GM12892 (cell line): ENCODE data around the gene CPXM2.

Experiments used
- DNase-seq: peaks from one replicate; pipeline ENCODE4 v3.0.0; 2011; ENCODE audit not compliant: insufficient read length
- FAIRE-seq: peaks from 2 replicates; lab custom pipeline; 2011; peaks lifted over from hg19 to GRCh38; lab: Jason Lieb, UNC
- POLR2A ChIP-seq: IDR thresholded peaks from 2 replicates; pipeline ENCODE4 v1.6.1; 2011; ENCODE audit warnings: low read depth, low read length, control low read depth
- POLR2AphosphoS5 ChIP-seq: IDR thresholded peaks from 2 replicates; pipeline ENCODE4 v1.6.1; 2011; ENCODE audit warnings: low read depth, low read length, control low read depth
- TAF1 ChIP-seq: IDR thresholded peaks from 2 replicates; pipeline ENCODE4 v1.6.1; 2011; ENCODE audit warnings: low read depth, mild to moderate bottlenecking, control low read depth, low read length, borderline replicate concordance

The CPXM2 gene

GRCh38 chr10:123772645-123773508, 118.7 kb downstream of the CPXM2 start:
- TF ChIP-seq POLR2AphosphoS5, result no peak
- no peak for TF ChIP-seq POLR2A
- TF ChIP-seq TAF1, result no peak
- FAIRE-seq (peak; percentile 80), DNase-seq (no peak)

DNA sequence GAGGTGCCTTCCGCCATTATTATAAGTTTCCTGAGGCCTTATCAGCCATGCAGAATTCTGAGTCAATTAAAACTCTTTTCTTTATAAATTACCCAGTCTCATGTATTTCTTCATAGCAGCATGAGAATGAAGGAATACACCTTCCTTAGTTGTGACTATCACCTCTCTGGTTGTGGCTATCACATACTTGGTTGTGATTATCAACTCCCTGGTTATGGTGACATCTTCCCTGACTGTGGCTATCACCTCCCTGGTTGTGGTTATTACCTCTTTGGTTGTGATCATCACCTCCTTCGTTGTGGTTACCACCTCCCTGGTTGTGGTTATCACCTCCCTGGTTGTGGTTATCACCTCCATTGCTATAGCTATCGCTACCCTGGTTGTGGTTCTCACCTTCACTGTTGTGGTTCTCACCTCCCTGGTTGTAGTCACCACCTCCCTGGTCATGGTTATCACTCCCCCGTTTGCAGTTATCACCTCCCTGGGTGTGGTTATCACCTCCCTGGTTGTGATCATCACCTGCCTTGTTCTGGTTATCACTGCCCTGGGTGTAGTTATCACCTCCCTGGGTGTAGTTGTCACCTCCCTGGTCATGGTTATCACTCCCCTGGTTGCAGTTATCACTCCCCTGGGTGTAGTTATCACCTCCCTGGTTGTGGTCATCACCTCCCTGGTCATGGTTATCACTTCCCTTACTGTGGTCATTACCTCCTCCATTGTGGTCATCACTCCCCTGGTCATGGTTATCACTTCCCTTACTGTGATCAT, 119.5 kb downstream of the CPXM2 start:
- DNase-seq (no peak), FAIRE-seq (peak; percentile 54)
- no peak for TF ChIP-seq POLR2AphosphoS5
- TF ChIP-seq POLR2A, result no peak
- TF ChIP-seq TAF1, result no peak

DNA sequence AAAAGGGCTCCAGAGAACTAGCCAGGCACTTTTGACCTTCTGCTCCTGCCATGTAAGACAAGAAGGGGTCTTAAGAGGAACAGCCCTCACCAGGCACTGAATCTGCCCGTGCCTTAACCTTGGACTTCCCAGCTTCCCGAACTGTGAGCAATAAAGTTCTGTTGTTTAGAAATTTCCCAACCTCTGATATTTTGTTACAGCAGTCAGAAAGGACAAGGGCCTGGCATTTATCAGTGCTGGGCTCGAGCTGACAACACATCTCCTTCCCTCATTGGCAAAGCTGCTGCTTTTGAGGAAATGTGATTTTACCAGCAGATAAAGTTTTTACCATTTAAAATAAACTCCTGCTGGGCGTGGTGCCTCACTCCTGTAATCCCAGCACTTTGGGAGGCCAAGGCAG, 122.0 kb downstream of the CPXM2 start:
- TF ChIP-seq POLR2AphosphoS5 (no peak), TAF1 (no peak), POLR2A (no peak)
- FAIRE-seq, result no peak
- DNase-seq, result no peak

DNA sequence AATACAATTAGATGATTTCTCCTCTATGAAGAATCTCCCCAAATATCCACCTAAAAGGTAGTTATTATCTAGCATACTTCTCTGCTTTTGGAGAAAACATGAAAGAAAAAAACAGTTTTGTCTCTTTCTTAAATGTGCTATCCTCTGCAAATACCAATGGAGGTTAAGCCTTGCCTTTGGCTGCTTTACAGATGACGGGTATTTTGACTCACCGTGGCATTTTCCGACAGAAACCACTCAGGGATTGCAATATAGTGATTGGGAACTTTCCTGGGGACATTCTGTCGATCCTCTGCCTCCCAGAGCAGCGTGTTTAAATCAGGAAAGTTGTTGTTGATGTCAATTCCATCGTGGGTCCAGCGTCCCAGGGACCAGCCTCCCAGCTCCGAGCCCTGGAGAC, 124.8 kb downstream of the CPXM2 start:
- no peak for DNase-seq
- FAIRE-seq, result no peak
- TF ChIP-seq POLR2AphosphoS5 (no peak), TAF1 (no peak), POLR2A (no peak)

DNA sequence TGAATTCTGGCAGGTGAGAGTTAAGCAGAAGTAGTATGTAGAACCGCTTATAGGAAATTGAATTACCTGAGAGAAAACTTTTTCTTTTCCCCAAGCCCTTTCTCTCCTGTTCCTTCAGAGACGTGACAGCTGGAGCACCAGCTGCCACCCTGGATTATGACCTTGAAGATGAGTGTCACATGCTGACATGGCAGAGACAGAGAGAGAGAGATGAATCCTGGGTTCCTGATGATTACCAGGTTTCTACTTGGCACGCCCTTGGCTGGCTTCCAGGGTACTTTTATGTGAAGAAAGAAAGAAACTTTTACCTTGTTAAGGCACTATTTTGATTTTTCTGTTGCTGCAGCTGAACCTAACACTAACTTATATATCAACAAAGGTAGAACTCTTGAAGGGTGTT, 125.6 kb downstream of the CPXM2 start:
- DNase-seq (no peak), FAIRE-seq (no peak)
- TF ChIP-seq TAF1, result no peak
- TF ChIP-seq POLR2AphosphoS5, result no peak
- TF ChIP-seq POLR2A, result no peak

GRCh38 chr10:123761666-123762230, 129.9 kb downstream of the CPXM2 start:
- no peak for DNase-seq
- TF ChIP-seq POLR2A (no peak), TAF1 (no peak), POLR2AphosphoS5 (no peak)
- FAIRE-seq, result no peak

DNA sequence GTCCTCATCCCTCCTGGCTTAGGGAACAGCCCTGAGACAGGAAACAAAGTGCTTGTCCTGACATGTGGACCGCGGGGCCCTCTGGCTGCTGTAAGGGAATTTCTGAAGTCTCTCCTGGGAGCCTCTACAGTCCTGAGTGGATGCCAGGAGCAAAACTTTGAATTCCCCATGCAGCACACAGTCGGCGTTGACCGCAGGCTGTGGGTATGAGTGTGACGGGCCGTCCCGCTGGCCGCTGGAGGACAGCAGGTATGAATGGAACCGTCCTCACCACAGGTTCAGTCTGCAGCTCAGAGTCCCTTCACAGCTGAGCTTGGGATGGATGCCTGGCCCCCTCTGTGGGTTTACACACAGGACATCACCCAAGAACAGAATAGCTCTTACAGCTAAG, 130.6 kb downstream of the CPXM2 start:
- no peak for TF ChIP-seq POLR2A
- TF ChIP-seq TAF1, result no peak
- no peak for TF ChIP-seq POLR2AphosphoS5
- DNase-seq (no peak), FAIRE-seq (no peak)

DNA sequence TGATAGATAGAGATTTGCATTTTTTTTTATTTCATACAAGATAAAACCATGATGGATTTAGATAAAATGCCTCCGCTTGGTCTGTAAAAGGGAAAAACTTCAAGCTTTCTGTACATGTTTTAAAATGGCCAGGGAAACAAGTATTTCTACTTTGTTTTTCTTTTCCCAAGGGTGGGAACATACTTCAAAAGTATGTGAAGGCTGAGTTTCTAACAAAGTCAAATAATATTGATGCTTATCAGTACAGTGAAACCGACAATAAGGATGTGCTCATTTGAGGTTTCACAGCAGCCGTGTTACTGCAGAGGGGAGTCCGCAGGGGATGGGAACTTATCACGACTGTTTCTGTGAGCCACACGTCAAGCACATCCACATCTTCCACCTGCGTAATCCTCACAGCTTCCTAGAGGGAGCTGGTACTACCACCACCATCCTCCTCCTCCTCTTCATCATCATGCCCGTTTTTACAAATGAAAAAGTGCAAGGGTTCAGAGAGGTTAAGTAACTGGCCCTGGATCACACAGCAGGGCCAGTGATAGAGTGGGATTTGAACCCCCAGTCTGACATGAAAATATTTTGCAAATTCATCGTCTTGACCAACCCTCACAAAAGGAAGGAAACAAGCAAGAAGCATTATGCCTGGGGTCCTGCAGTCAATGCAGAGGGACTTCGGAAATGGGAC, 131.1 kb downstream of the CPXM2 start:
- FAIRE-seq (no peak), DNase-seq (no peak)
- no peak for TF ChIP-seq POLR2A
- no peak for TF ChIP-seq POLR2AphosphoS5
- TF ChIP-seq TAF1, result no peak

DNA sequence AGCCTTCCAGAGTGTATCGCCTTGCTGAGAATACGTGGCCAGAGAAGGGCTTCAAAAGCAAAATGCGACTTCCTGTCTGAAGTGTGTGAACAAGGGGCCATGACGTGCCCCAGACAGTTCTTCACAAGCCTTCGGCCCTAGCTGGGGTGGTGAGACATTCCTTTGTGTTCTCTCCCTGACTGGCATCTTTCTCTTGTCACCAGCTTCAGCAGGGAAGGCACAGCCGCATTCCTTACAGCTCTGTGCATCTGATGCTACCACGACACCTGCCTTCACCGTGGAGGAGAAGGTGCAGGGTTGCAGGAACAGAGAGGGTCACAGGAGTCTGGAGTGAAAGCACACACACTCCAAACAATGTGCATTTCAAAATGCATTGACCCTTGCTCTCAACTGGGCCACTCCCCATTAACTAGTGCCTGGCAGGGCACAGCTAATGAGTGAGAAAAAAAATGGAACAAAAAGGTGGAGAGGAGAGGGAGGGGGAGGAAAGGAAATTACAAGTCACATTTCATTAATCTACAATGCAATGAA, 132.0 kb downstream of the CPXM2 start:
- FAIRE-seq, result no peak
- no peak for DNase-seq
- TF ChIP-seq POLR2AphosphoS5, result no peak
- TF ChIP-seq TAF1, result no peak
- TF ChIP-seq POLR2A, result no peak

- TF ChIP-seq POLR2A, result no peak
- no peak for TF ChIP-seq TAF1
- FAIRE-seq (no peak), DNase-seq (no peak)
These were observed 132.6 kb downstream of the CPXM2 start for GRCh38 chr10:123759041-123759440.

DNA sequence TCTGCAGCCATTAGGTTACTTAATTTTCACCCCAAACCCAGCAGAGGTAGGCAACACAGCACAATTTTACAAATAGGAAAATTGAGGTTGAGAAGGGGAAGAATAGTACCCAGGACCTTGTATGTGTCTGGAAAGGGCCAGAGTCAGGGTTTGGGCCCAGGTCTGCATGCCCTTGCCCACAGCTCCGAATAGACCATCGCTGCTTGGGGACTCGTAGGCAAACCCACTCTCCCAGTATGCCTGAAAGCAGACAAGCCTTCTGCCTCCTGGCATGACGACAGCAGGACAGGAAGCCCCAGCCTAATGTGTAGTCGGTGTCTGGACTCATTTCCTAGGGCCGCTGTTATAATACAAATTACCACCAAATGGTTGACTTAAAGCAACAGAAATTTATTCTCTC, 133.8 kb downstream of the CPXM2 start:
- TF ChIP-seq TAF1, result no peak
- no peak for TF ChIP-seq POLR2AphosphoS5
- no peak for TF ChIP-seq POLR2A
- no peak for FAIRE-seq
- DNase-seq, result no peak

- DNase-seq, result no peak
- FAIRE-seq, result no peak
- TF ChIP-seq POLR2AphosphoS5 (no peak), POLR2A (no peak), TAF1 (no peak)
These were observed 136.5 kb downstream of the CPXM2 start for GRCh38 chr10:123755061-123755460.

DNA sequence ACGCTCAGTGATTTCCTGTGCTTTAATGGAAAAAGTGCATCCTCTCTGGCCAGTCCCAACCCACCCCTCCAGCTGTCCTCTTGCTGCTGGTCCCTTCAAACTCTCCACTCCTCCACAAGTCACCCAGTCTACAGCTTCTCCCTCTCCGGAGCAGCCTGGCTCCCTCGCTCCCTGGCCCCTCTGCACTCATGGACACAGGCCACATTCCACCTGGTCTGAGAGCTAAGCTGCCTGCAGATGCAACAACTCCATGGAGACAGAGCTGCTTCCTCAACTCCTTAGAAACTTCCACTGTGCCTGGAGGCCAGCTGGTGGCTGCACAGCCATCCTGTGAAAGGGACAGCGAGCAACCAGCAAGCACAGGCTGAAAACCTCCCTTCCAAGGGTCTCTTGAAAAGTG, 137.5 kb downstream of the CPXM2 start:
- DNase-seq (no peak), FAIRE-seq (no peak)
- no peak for TF ChIP-seq TAF1
- TF ChIP-seq POLR2A, result no peak
- no peak for TF ChIP-seq POLR2AphosphoS5
